ENCODE measurements around the gene HAND2.

Gene HAND2

GRCh38 chr4:173490817-173491528 is 39.1 kb downstream of the HAND2 start:
- H3K4me3 Mint-ChIP-seq, result no peak overlapping the region
- peaks cover 32% of the 10 kb centered on the region for H3K27me3 Mint-ChIP-seq
- no peaks in the 10 kb centered on the region for H3K9me3 Mint-ChIP-seq
- DNase-seq, result no peak
- no peaks in the 10 kb centered on the region for H3K36me3 Mint-ChIP-seq (ENCODE audit: low read depth)
- no peak overlapping the region for H3K27ac Mint-ChIP-seq
- peaks cover 22% of the 10 kb centered on the region for H3K4me1 Mint-ChIP-seq (ENCODE audit: low read depth)

DNA sequence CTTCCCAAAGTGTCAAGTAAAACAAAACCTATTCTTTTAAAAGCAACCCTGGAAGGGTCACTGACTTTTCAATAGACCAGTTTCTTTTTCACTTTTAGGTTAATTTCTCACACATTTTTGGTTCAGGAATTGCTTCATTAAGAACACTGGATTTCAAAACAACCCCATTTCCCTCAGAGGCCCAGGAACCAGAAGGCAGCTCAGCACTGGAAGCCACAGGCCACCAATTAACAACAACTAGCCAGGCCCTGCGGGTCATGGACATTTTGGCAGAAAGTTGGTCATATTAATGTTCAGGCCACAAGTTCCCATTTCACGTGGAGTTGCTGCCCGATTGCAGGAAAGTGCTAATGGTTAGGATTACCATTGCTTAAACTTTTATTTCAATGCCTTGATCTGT is 39.8 kb downstream of the HAND2 start:
- DNase-seq, result no peak
- H3K27ac Mint-ChIP-seq, result no peak overlapping the region
- H3K36me3 Mint-ChIP-seq (ENCODE audit: low read depth), result no peaks in the 10 kb centered on the region
- no peak overlapping the region for H3K4me3 Mint-ChIP-seq
- H3K9me3 Mint-ChIP-seq, result no peaks in the 10 kb centered on the region
- H3K27me3 Mint-ChIP-seq, result peaks cover 25% of the 10 kb centered on the region
- H3K4me1 Mint-ChIP-seq (ENCODE audit: low read depth), result peaks cover 22% of the 10 kb centered on the region

DNA sequence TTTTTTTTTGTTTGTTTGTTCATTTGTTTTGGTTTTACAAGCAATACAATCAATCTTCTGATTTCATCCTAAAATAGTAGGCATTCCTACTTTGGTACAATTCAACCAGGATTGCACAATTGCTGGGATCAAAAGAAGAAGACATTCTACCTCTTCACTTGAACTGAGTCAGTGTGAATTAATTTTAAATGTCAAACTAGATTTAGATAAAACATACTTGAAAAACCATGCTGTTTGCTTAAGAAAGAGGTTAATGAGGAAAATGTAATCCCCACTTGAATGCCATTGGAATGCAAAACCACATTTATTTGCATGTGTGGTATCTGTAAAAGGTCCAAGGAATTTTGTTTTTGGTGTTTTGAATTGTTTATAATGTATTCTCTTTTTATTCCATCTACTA is 40.5 kb downstream of the HAND2 start:
- no peaks in the 10 kb centered on the region for H3K36me3 Mint-ChIP-seq (ENCODE audit: low read depth)
- H3K4me1 Mint-ChIP-seq (ENCODE audit: low read depth), result peaks cover 22% of the 10 kb centered on the region
- peaks cover 21% of the 10 kb centered on the region for H3K27me3 Mint-ChIP-seq
- H3K27ac Mint-ChIP-seq, result no peak overlapping the region
- no peak overlapping the region for H3K4me3 Mint-ChIP-seq
- H3K9me3 Mint-ChIP-seq, result no peaks in the 10 kb centered on the region
- no peak for DNase-seq

DNA sequence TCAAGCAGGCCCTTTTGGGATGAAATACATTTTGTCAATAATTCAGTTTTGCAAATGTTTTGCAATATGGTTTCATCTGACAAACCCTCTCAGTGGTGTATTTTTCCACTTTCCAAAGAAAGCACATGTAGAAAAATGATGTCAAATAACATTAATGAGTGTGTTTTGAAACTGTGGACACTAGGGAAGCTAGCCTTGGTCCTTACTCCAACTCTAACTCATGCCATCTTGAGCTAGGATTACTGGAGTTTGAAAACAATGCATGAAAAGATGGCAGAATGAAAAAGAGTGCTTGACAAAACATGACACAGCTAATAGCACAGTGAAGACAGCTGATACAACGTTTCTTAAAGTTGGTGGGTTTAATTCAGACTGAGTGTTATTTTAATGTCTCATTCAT is 41.4 kb downstream of the HAND2 start:
- H3K9me3 Mint-ChIP-seq, result no peaks in the 10 kb centered on the region
- H3K27ac Mint-ChIP-seq, result no peak overlapping the region
- H3K36me3 Mint-ChIP-seq (ENCODE audit: low read depth), result no peaks in the 10 kb centered on the region
- no peak for DNase-seq
- peaks cover 14% of the 10 kb centered on the region for H3K27me3 Mint-ChIP-seq
- peaks cover 15% of the 10 kb centered on the region for H3K4me1 Mint-ChIP-seq (ENCODE audit: low read depth)
- H3K4me3 Mint-ChIP-seq, result no peak overlapping the region

GRCh38 chr4:173488074-173488473 is 42.0 kb downstream of the HAND2 start:
- H3K9me3 Mint-ChIP-seq, result no peaks in the 10 kb centered on the region
- DNase-seq, result no peak
- H3K36me3 Mint-ChIP-seq (ENCODE audit: low read depth), result no peaks in the 10 kb centered on the region
- H3K4me3 Mint-ChIP-seq, result no peak overlapping the region
- H3K27ac Mint-ChIP-seq, result no peak overlapping the region
- peaks cover 13% of the 10 kb centered on the region for H3K4me1 Mint-ChIP-seq (ENCODE audit: low read depth)
- H3K27me3 Mint-ChIP-seq, result peaks cover 11% of the 10 kb centered on the region

DNA sequence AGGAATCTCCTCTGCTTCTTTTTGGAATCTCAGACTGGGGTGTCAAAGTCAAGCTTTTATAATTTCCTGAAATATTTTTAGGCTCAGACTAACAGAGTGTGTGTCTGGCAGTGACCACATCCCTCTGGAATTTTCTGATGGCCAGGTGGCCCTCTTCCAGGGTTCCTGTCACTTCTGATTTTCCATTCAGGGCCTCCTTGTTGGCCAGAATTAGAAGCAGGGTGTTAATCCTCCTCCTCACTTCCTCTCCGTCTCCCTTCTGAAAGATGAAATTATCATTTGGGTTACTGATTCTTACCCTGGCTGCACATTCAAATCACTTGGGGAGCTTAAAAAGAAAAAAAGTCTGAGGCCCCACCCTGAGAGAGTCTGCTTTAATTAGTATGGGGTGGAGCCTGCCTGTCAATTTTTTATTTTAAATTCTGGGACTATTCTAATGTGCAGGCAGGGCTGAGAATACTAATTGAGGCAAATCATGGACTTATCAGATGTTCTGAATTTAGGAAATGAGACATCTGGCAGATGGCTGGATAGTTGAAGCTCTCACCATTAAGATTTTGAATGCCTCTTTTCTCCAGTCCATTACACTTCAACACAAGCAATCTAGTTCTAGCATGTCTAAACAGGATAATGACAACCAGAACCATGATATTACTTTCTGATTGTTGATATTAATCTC is 43.2 kb downstream of the HAND2 start:
- Mint-ChIP-seq H3K4me1 (ENCODE audit: low read depth) (peaks cover 5% of the 10 kb centered on the region), H3K4me3 (no peak overlapping the region), H3K36me3 (ENCODE audit: low read depth) (no peaks in the 10 kb centered on the region), H3K27ac (no peak overlapping the region), H3K9me3 (no peaks in the 10 kb centered on the region), H3K27me3 (peaks cover 2% of the 10 kb centered on the region)
- DNase-seq, result no peak

DNA sequence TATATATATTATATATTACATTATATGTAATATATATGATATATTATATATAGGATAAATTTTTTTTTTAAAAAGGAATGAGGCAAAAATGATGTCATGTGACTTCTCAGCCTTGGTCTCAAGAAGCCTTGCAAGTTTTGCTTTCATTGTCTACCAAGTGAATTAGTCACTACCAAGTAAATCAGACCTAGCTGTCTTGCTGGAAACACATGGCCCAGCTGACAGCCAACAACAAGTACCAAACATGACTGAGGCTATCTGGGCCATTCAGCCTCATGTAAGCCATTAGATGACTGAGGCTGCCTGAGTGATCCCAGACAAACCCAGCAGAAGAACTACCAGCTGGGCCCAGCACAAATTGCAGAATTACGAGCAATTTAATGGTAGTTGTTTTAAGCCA is 44.9 kb downstream of the HAND2 start:
- Mint-ChIP-seq H3K9me3 (no peaks in the 10 kb centered on the region), H3K4me1 (ENCODE audit: low read depth) (no peaks in the 10 kb centered on the region), H3K4me3 (no peak overlapping the region), H3K36me3 (ENCODE audit: low read depth) (no peaks in the 10 kb centered on the region), H3K27me3 (peaks cover 2% of the 10 kb centered on the region), H3K27ac (no peak overlapping the region)
- no peak for DNase-seq

- Mint-ChIP-seq H3K4me3 (no peak overlapping the region), H3K27ac (no peak overlapping the region), H3K4me1 (ENCODE audit: low read depth) (no peaks in the 10 kb centered on the region), H3K9me3 (no peaks in the 10 kb centered on the region), H3K27me3 (no peaks in the 10 kb centered on the region), H3K36me3 (ENCODE audit: low read depth) (no peaks in the 10 kb centered on the region)
- DNase-seq, result no peak
Observed at GRCh38 chr4:173482330-173482931, 47.6 kb downstream of the HAND2 start.

DNA sequence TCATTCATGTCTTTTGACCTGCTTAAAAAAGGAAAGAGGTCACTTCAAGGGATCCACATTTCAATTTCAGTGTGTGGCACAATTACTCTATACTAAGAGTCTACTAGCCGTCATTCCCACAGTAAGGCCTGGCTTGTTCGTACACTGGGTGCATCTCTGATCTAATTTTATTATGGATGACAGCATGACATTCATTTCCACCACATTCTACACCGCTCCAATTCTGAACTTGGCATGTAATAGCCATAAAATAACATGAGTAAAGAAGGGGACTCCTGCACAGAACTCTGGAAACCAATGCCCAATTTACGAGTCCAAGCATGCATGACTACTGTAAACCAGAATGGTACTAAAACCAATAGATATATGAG is 51.1 kb downstream of the HAND2 start:
- DNase-seq, result no peak
- no peak overlapping the region for H3K4me3 Mint-ChIP-seq
- H3K9me3 Mint-ChIP-seq, result no peaks in the 10 kb centered on the region
- no peaks in the 10 kb centered on the region for H3K36me3 Mint-ChIP-seq (ENCODE audit: low read depth)
- no peak overlapping the region for H3K27ac Mint-ChIP-seq
- H3K4me1 Mint-ChIP-seq (ENCODE audit: low read depth), result peaks cover 6% of the 10 kb centered on the region
- H3K27me3 Mint-ChIP-seq, result no peaks in the 10 kb centered on the region

DNA sequence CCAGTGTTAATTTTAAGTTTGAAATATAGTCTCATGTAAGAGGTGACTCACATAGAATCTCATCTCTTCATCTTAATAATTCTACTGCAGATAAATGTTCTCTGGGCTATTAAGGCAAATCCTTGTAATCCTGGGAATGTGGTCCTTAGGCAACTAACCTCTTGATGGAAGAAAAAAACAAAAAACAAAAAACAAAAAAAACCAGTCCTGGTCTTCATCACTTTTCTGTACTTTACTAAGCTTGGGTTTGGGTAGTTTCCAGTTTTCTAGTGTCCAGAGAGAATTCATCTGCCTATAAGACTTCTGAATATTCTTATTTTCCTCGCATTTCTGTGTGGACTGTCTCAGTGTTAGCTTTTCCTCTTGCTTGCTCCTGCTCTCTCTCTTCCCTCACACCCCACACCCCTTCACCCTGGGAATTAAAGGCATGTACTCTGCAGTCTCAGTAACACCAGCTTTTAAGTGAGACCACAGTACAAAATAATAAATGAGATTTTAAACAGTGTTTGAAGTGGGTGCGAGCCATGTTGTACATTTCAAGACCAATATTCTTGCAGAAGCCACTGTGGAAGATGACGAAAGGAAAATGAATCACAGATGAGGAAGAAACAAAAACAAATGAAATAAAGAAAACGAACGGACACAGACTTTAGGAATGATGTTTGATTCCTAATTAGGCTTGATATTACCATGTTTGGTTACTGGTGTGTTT is 51.7 kb downstream of the HAND2 start:
- no peak for DNase-seq
- Mint-ChIP-seq H3K4me1 (ENCODE audit: low read depth) (peaks cover 6% of the 10 kb centered on the region), H3K27ac (no peak overlapping the region), H3K4me3 (no peak overlapping the region), H3K27me3 (no peaks in the 10 kb centered on the region), H3K9me3 (no peaks in the 10 kb centered on the region), H3K36me3 (ENCODE audit: low read depth) (no peaks in the 10 kb centered on the region)

DNA sequence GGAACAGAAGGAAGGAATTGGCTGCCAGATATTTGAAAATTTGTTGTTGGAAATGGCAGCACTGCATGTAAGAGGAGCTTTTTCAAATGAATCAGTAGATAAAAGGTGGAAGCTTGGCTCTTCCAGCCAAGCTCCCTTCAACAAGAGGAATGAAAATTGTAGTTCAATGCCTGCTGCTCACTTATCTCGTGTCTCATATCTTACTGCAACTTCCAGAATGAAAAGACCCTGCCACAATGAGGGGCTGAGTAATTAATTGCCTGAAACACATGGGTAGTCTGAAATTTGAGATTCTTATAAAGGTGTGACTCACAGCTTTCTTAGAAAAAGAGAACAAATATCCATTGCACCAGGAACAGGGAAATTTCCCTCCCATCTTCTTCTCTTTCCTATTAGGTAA is 53.0 kb downstream of the HAND2 start:
- no peak overlapping the region for H3K4me3 Mint-ChIP-seq
- peaks cover 6% of the 10 kb centered on the region for H3K4me1 Mint-ChIP-seq (ENCODE audit: low read depth)
- H3K27me3 Mint-ChIP-seq, result no peaks in the 10 kb centered on the region
- H3K36me3 Mint-ChIP-seq (ENCODE audit: low read depth), result no peaks in the 10 kb centered on the region
- no peak for DNase-seq
- H3K27ac Mint-ChIP-seq, result no peak overlapping the region
- no peaks in the 10 kb centered on the region for H3K9me3 Mint-ChIP-seq

All from activated T-cell treated with anti-CD3 and anti-CD28 coated beads, Interleukin-2, amount 50 U/mL, for 24 hours (primary cell).